SU-DHL-6 (cell line): ENCODE measurements around the gene ESRP2.

ENCODE experiments used
- CTCF ChIP-seq: fragments of 200-600 bp; sonication (generic); IDR thresholded peaks from one replicate; pipeline ENCODE4 v1.5.1; 2017; ENCODE audit warnings: antibody characterized with exemption, mild to moderate bottlenecking, low read length, moderate library complexity; ENCODE audit not compliant: insufficient read depth, poor library complexity, severe bottlenecking
- EZH2phosphoT487 ChIP-seq: fragments of 200-600 bp; sonication (generic), shearing (Covaris generic); conservative IDR thresholded peaks from 2 replicates; pipeline ENCODE4 v1.6.1; 2018; ENCODE audit warnings: mild to moderate bottlenecking, antibody characterized with exemption, low read length, moderate library complexity, mixed read lengths

- TF ChIP-seq CTCF: no peak
- TF ChIP-seq EZH2phosphoT487: no peak
Observed at GRCh38 chr16:68242085-68242484, 6.2 kb upstream of the ESRP2 start.
